Ishikawa (cell line): ENCODE results near the gene UBAP2L.

Experiments used
- CEBPB ChIP-seq: IDR thresholded peaks from 2 replicates; pipeline ENCODE4 v1.6.1; 2012
- CREB1 ChIP-seq: IDR thresholded peaks from 2 replicates; pipeline ENCODE4 v1.6.1; 2012; ENCODE audit warnings: low read depth
- EGR1 ChIP-seq: IDR thresholded peaks from 2 replicates; pipeline ENCODE4 v1.6.1; 2012
- EP300 ChIP-seq: IDR thresholded peaks from 2 replicates; pipeline ENCODE4 v1.6.1; 2012; ENCODE audit warnings: borderline replicate concordance
- FOXM1 ChIP-seq: IDR thresholded peaks from 2 replicates; pipeline ENCODE4 v1.6.1; 2012; ENCODE audit warnings: low read depth, borderline replicate concordance
- NFIC ChIP-seq: IDR thresholded peaks from 2 replicates; pipeline ENCODE4 v1.6.1; 2012
- RAD21 ChIP-seq: IDR thresholded peaks from 2 replicates; pipeline ENCODE4 v1.6.1; 2012; ENCODE audit warnings: low read depth
- REST ChIP-seq: IDR thresholded peaks from 2 replicates; pipeline ENCODE4 v1.6.1; 2012; ENCODE audit warnings: low read depth, mild to moderate bottlenecking
- TAF1 ChIP-seq: IDR thresholded peaks from 2 replicates; pipeline ENCODE4 v1.6.1; 2012; ENCODE audit warnings: low read depth, mild to moderate bottlenecking
- TCF12 ChIP-seq: IDR thresholded peaks from 2 replicates; pipeline ENCODE4 v1.6.1; 2012; ENCODE audit warnings: low read depth
- TEAD4 ChIP-seq: IDR thresholded peaks from 2 replicates; pipeline ENCODE4 v1.6.1; 2012
- YY1 ChIP-seq: IDR thresholded peaks from 2 replicates; pipeline ENCODE4 v1.6.1; 2012; ENCODE audit warnings: low read depth
- ZBTB7A ChIP-seq: IDR thresholded peaks from 2 replicates; pipeline ENCODE4 v1.6.1; 2012; ENCODE audit warnings: low read depth
- TF ChIP-seq, protein P1 (sequence below): IDR thresholded peaks from 2 replicates; pipeline ENCODE4 v1.6.1; 2012
- TF ChIP-seq, protein P2 (sequence below): IDR thresholded peaks from 2 replicates; pipeline ENCODE4 v1.6.1; 2012

The UBAP2L gene

GRCh38 chr1:154237880-154238506 lies 17.2 kb downstream of the UBAP2L start:
- no peak for TF ChIP-seq EGR1
- TF ChIP-seq EP300 = no peak
- TF ChIP-seq TCF12 = no peak
- no peak for TF ChIP-seq TAF1
- TF ChIP-seq TEAD4 = no peak
- TF ChIP-seq YY1 = no peak
- TF ChIP-seq CREB1 = no peak
- no peak for TF ChIP-seq REST
- TF ChIP-seq, protein P1, sequence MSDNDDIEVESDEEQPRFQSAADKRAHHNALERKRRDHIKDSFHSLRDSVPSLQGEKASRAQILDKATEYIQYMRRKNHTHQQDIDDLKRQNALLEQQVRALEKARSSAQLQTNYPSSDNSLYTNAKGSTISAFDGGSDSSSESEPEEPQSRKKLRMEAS = no peak
- no peak for TF ChIP-seq ZBTB7A
- TF ChIP-seq, protein P2, sequence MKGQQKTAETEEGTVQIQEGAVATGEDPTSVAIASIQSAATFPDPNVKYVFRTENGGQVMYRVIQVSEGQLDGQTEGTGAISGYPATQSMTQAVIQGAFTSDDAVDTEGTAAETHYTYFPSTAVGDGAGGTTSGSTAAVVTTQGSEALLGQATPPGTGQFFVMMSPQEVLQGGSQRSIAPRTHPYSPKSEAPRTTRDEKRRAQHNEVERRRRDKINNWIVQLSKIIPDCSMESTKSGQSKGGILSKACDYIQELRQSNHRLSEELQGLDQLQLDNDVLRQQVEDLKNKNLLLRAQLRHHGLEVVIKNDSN = no peak
- TF ChIP-seq NFIC = no peak
- no peak for TF ChIP-seq FOXM1
- no peak for TF ChIP-seq CEBPB
- no peak for TF ChIP-seq RAD21

GRCh38 chr1:154239491-154239890 lies 18.7 kb downstream of the UBAP2L start:
- TF ChIP-seq REST = no peak
- no peak for TF ChIP-seq CEBPB
- no peak for TF ChIP-seq FOXM1
- no peak for TF ChIP-seq TCF12
- TF ChIP-seq, protein P2 = no peak
- no peak for TF ChIP-seq RAD21
- TF ChIP-seq YY1 = no peak
- TF ChIP-seq NFIC = no peak
- TF ChIP-seq, protein P1 = no peak
- no peak for TF ChIP-seq EGR1

- no peak for TF ChIP-seq NFIC
- no peak for TF ChIP-seq YY1
- TF ChIP-seq TCF12 = no peak
- TF ChIP-seq, protein P2 = no peak
- TF ChIP-seq REST = no peak
- TF ChIP-seq EGR1 = no peak
- TF ChIP-seq, protein P1 = no peak
- TF ChIP-seq RAD21 = no peak
- no peak for TF ChIP-seq TEAD4
- no peak for TF ChIP-seq CREB1
These were observed 19.6 kb downstream of the UBAP2L start for GRCh38 chr1:154240294-154240833.
